GM21723 (cell line): ENCODE data around the gene IQSEC1.

Experiments used
- ATAC-seq: cut with Tn5 transposase; IDR thresholded peaks from one replicate; pipeline ENCODE4 v1.9.1; 2021; ENCODE audit warnings: mild to moderate bottlenecking, moderate library complexity; ENCODE audit not compliant: unreplicated experiment

Gene IQSEC1

DNA sequence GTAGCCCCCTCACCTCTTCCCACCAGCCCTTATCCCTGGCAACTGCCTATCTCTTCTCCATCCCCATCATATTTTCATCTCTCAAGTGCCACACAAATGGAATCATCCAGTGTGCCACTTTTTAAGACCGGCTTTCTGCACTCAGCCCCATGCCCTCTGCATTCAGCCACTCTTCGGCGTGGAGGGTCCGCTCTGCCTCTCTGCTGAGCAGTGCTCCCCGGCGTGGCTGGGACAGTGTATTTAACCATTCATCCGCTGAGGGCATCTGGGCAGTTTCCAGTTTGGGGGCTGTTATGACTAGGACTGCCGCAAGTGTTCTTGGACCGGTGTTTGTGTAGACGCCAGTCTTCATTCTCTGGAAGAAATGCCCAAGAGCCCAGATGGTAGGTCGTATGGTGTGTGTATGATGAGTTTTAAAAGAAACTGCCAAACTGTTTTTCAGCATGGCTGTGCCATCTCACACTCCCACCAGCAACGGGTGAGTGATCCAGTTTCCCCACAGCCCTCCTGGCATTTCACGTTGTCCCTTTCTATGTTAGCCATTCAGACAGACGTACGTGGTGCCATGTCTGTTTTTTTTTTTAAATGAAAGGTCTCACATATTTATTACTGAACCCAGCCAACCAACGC is 20.9 kb downstream of the IQSEC1 start:
- no peak for ATAC-seq

- no peak for ATAC-seq
Measured at GRCh38 chr3:13051581-13051980, 21.6 kb downstream of the IQSEC1 start.

DNA sequence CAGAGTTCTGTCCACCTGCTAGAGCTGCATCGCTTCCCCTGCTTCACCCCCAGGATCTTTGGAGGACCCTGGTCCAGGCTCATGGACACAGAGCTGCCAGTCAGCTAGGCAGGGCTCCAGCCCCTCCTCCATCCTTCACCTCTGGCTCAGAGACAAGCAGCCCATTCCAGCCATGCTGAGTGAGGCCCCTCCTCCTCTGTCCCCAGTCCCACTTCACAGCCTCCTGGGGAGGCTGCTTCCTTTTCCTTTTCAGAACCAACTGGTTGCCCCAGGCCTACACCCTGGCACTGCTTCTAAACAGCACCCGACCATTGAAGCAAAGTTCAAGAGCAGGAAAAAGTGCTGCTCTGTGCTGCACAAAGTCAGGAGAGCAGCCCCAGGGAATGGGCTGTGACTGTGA is 22.2 kb downstream of the IQSEC1 start:
- ATAC-seq = no peak

GRCh38 chr3:13050446-13050845 is 22.8 kb downstream of the IQSEC1 start:
- ATAC-seq = no peak

GRCh38 chr3:13049400-13049799 is 23.8 kb downstream of the IQSEC1 start:
- ATAC-seq = no peak

DNA sequence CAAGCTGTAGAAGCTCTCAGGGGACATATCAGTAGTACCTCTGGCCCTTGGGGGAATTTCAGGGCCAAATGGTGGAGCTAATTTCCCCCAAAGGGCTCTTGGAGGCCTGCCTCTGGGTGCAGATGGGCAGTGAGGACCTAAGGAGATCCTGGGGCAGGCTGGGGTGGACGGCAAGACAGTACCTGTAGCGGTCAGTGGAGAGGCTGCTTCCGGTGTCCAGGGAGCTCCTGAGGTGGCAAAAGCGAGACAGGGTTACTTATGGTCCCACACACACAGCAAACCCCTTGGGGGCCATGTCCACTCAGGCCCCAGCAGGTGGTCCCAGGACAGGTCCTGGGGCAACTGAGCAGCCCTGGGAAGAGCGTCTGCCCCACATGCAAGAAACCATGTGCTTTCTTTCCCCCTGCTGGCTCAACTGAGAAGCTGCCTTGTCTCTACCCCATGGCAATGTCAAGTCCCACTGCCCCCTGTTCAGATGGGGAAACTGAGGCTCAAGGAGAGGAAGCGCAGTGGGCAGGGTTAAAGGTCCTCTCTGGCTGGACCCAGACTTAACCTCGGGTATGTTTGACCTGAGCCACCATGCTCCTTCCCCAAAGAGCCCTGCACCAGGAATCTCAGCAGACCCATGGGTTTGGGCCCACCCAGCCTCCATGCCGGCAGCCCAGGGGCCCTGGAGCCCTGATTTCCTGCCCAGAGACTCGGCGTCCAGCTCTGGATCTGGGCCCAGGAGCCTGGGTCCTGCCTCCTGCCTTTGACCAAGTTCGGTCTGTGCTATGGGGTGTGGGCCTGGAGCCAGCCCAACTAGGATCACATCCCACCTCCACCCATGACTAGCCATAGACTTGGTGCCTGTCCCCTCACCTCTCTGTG is 25.7 kb downstream of the IQSEC1 start:
- ATAC-seq = no peak

GRCh38 chr3:13046569-13047274 is 26.5 kb downstream of the IQSEC1 start:
- peak; percentile 27 for ATAC-seq

DNA sequence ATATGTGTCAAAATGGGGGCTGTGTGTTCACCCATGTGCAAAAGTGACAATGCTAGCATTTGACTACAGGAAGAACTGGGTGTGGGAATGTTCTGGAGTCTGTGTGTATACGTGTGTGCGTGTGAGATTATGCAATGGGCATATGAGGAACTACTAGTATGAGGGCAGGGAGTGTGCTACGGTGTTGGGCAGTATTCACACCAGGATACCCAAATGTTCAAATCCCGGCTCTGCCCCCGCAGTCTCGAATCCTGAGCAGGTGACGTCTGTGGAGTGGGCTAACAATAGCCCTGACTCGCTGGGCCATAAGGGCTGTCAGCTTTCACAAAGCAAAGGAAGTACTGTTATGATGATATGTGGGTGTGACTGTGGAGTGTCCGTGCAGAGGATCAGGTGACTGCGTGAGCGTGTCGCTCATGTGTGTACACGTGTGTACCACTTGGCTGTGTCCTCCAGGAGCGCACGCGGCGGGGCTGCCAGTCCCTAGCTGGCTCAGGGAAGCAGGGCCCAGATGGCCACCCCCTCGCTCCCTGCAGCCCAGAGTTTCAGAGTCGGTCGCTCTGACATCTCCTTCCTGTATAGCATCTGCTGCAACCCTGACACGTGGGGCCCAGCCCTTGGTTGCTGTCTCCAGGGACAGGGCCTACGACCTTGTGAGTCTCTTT is 27.2 kb downstream of the IQSEC1 start:
- ATAC-seq = peak; percentile 85

- ATAC-seq = no peak
Measured at GRCh38 chr3:13045241-13045903, 27.9 kb downstream of the IQSEC1 start.

- ATAC-seq = no peak
Measured at GRCh38 chr3:13044496-13045240, 28.6 kb downstream of the IQSEC1 start.

- no peak for ATAC-seq
Measured at GRCh38 chr3:13043656-13044055, 29.6 kb downstream of the IQSEC1 start.

DNA sequence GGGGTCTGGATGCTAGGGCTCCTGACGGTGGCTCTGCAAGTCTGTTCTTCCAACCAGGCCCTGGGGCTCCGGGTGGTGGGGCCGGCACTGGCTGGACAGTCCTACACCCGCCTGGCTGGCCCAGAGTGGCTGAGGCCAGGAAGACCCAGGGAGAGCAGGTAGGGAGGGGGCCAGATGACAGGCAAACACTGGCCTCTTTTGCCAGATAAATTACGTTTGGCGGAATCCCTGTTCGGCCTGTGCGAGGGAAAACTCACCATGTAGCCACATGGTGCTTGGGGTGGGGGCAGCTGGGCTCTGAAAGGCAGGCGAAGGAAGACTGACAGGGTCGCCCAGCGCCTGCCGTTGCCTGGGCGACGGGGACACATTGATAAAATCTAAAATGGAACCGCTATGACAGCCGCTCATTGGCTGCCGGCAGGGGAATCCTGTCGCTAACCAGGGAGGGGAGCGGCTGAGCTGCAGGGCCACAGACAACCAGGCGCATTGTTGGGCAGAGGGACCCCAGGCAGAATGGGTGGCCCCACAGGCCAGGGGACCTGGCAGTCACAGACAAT is 30.4 kb downstream of the IQSEC1 start:
- ATAC-seq = no peak

DNA sequence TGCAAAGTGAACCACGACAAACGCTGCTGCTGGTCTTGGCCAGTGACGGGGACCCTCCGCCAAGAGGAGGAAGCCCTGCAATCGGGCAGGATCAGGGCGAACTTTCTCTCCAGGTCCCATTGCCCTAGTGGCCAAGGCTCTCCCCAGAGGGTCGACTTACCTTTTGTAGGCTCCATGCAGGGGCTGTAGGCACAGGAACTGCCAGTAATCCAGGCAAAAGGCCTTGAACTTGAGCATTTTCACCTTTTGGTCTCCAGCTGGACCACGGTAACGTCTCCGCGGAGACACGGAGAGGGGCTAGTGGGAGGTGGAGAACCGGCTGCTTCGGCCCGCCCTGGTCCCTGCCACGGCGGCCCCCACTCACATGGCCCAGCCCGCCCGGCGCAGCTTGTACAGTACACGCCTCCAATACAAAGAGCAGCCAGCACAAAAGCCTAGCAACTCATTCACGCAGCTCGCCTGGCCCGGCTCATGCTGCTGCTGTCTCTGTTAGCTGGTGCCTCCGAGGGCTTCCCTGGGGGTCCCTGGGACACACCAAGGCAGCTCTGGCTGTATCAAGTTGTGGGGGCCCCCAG is 31.0 kb downstream of the IQSEC1 start:
- ATAC-seq = no peak

DNA sequence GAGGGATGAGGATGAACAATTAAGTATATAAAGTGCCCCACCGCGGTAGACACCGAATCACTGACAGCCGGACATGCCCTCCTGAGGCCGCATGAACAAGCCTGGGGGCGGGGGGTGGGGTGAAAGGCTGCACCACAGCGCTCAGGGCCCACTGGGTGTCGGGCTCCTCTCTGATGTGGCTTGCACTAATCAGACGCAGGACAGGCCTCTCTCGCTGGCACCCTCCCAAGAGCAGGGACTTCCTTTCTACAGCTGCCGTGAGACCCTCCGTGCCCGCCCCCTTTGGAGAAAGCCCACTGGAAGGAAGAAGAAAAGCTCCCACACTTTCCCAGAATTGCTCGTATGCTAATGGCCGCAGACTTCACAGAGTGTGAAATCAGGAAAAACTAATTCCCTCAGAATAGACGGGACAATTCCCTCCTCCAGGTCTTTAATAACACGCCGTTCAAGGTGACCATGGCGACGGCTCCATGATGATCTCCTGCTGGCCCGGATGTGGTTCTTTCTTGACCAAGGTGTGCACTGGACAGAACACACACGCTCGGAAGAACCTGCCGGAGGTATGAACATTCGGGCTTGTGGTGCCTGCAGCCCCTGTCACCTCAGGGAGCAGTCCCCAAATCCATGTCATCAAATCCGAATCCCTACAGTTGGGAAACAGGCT is 32.0 kb downstream of the IQSEC1 start:
- no peak for ATAC-seq

GRCh38 chr3:13040361-13041074 is 32.7 kb downstream of the IQSEC1 start:
- ATAC-seq = peak; percentile 95

- no peak for ATAC-seq
Measured at GRCh38 chr3:13039213-13039896, 33.9 kb downstream of the IQSEC1 start.

- ATAC-seq = no peak
Measured at GRCh38 chr3:13037458-13038117, 35.6 kb downstream of the IQSEC1 start.
